ENCODE data around the gene SIGLEC10. TPM values are rescaled to one million over a fixed set of nuclear protein-coding genes. Genes with fewer than 3 reads are reported as not detected.
"Not testable (repeated sequence)": the region's sequence is repeated elsewhere in the genome, so short reads cannot be mapped to it uniquely, and the experiment has no call there.

Gene SIGLEC10
- total RNA-seq, 1 donor from 2014 or later = 12.6 TPM

- TF ChIP-seq CTCF (IDR thresholded peaks at IDR 0.05) = no peak
- no peak overlapping the region for H3K27ac ChIP-seq
- intact Hi-C loops (cut with DNase I) = no loop called here
- ATAC-seq (peak; percentile 4), DNase-seq (no peak)
- H3K4me3 ChIP-seq = no peak overlapping the region
- no peaks in the 10 kb centered on the region for H3K4me1 ChIP-seq
- H3K27me3 ChIP-seq = peaks cover 14% of the 10 kb centered on the region
- H3K9me3 ChIP-seq = no peaks in the 10 kb centered on the region
- no peaks in the 10 kb centered on the region for H3K36me3 ChIP-seq
These were observed 342 bp upstream of the SIGLEC10 start for GRCh38 chr19:51417810-51418157.

- ATAC-seq; H3K4me3 ChIP-seq; H3K27me3 ChIP-seq; intact Hi-C loops (cut with DNase I); H3K36me3 ChIP-seq; H3K4me1 ChIP-seq; H3K27ac ChIP-seq; DNase-seq; H3K9me3 ChIP-seq: not testable (repeated sequence)
These were observed 1.0 kb downstream of the SIGLEC10 start for GRCh38 chr19:51416422-51416821.

- ATAC-seq (no peak), DNase-seq (no peak)
- intact Hi-C loops (cut with DNase I) = no loop called here
- Histone ChIP-seq H3K4me3 (no peak overlapping the region), H3K9me3 (no peaks in the 10 kb centered on the region), H3K4me1 (no peaks in the 10 kb centered on the region), H3K27ac (no peak overlapping the region), H3K36me3 (no peaks in the 10 kb centered on the region), H3K27me3 (peaks cover 5% of the 10 kb centered on the region)
- no peak for TF ChIP-seq CTCF (IDR thresholded peaks at IDR 0.05)
These were observed 2.3 kb downstream of the SIGLEC10 start for GRCh38 chr19:51415187-51415586.

- no peak for TF ChIP-seq CTCF (IDR thresholded peaks at IDR 0.05)
- no peak overlapping the region for H3K4me3 ChIP-seq
- intact Hi-C loops (cut with DNase I) = no loop called here
- no peak overlapping the region for H3K27ac ChIP-seq
- no peaks in the 10 kb centered on the region for H3K4me1 ChIP-seq
- H3K36me3 ChIP-seq = no peaks in the 10 kb centered on the region
- ATAC-seq = no peak
- no peaks in the 10 kb centered on the region for H3K9me3 ChIP-seq
- H3K27me3 ChIP-seq = no peaks in the 10 kb centered on the region
- no peak for DNase-seq
These were observed 6.3 kb downstream of the SIGLEC10 start for GRCh38 chr19:51410950-51411748.

GRCh38 chr19:51407511-51408131, 9.8 kb downstream of the SIGLEC10 start:
- Histone ChIP-seq H3K4me1 (no peaks in the 10 kb centered on the region), H3K4me3 (no peak overlapping the region), H3K27me3 (no peaks in the 10 kb centered on the region), H3K36me3 (no peaks in the 10 kb centered on the region), H3K9me3 (no peaks in the 10 kb centered on the region), H3K27ac (no peak overlapping the region)
- intact Hi-C loops (cut with DNase I) = no loop called here
- no peak for DNase-seq
- peak; percentile 85 for ATAC-seq
- TF ChIP-seq CTCF (IDR thresholded peaks at IDR 0.05) = peak; percentile 43

GRCh38 chr19:51402117-51402516, 15.3 kb downstream of the SIGLEC10 start:
- H3K4me3 ChIP-seq = no peak overlapping the region
- intact Hi-C loops (cut with DNase I) = no loop called here
- no peak for ATAC-seq

GRCh38 chr19:51399936-51400335, 17.5 kb downstream of the SIGLEC10 start:
- H3K27ac ChIP-seq; DNase-seq; H3K36me3 ChIP-seq; H3K4me3 ChIP-seq; H3K4me1 ChIP-seq; ATAC-seq; H3K27me3 ChIP-seq; intact Hi-C loops (cut with DNase I); H3K9me3 ChIP-seq: not testable (repeated sequence)

More at GRCh38 chr19:51402117-51402516, 15.3 kb downstream of the SIGLEC10 start:
- TF ChIP-seq CTCF (IDR thresholded peaks at IDR 0.05) = no peak
- H3K4me1 ChIP-seq = no peaks in the 10 kb centered on the region
- H3K27ac ChIP-seq = no peak overlapping the region
- no peaks in the 10 kb centered on the region for H3K27me3 ChIP-seq
- no peaks in the 10 kb centered on the region for H3K36me3 ChIP-seq
- H3K9me3 ChIP-seq = no peaks in the 10 kb centered on the region
- no peak for DNase-seq
